Small intestine (tissue), 7 donors: ENCODE data around the gene NPR2. TPM values are rescaled to one million over a fixed set of nuclear protein-coding genes. Genes with fewer than 3 reads are reported as not detected.

Experiments
- DNase-seq, 2 donors: peaks; one replicate each; pipeline versions ENCODE4 v3.0.0 to v3.0.0-alpha.2; 2013
- FAIRE-seq: peaks from 2 replicates; lab custom pipeline; 2012; peaks lifted over from hg19 to GRCh38; lab: Jason Lieb, UNC
- H3K27ac ChIP-seq, 3 donors: one replicate each; pipeline ENCODE4 v1.5.1; 2013; ENCODE audit warnings: low read length in 2 of 3, mild to moderate bottlenecking in 2 of 3, control low read depth in 1 of 3, inconsistent platforms in 1 of 3, low read depth in 1 of 3, moderate library complexity in 1 of 3
- H3K27me3 ChIP-seq, 3 donors: one replicate each; pipeline ENCODE4 v1.6.1; 2013; ENCODE audit warnings: low read length in 3 of 3, inconsistent platforms in 1 of 3; ENCODE audit not compliant: control insufficient read depth in 3 of 3, insufficient read depth in 3 of 3
- H3K36me3 ChIP-seq, 3 donors: one replicate each; pipeline ENCODE4 v1.6.1; 2013; ENCODE audit warnings: low read length in 3 of 3, inconsistent platforms in 1 of 3, low read depth in 1 of 3, mild to moderate bottlenecking in 1 of 3, moderate library complexity in 1 of 3; ENCODE audit not compliant: control insufficient read depth in 3 of 3, insufficient read depth in 2 of 3
- H3K4me1 ChIP-seq, 3 donors: one replicate each; pipeline ENCODE4 v1.6.1; 2013; ENCODE audit warnings: low read length in 2 of 3, inconsistent platforms in 1 of 3, low read depth in 1 of 3, mild to moderate bottlenecking in 1 of 3, moderate library complexity in 1 of 3; ENCODE audit not compliant: control insufficient read depth in 3 of 3, insufficient read depth in 2 of 3
- H3K4me3 ChIP-seq, 3 donors: one replicate each; pipeline ENCODE4 v1.5.1; 2013; ENCODE audit warnings: low read length in 3 of 3, control low read depth in 1 of 3, inconsistent platforms in 1 of 3, low read depth in 1 of 3, mild to moderate bottlenecking in 1 of 3, moderate library complexity in 1 of 3
- H3K9me3 ChIP-seq, 2 donors: one replicate each; pipeline ENCODE4 v1.6.1; 2013; ENCODE audit warnings: low read depth in 1 of 2, low read length in 1 of 2; ENCODE audit not compliant: control insufficient read depth in 2 of 2, insufficient read depth in 1 of 2
- WGBS, 3 donors: extraction: QIAGEN DNeasy Blood & Tissue Kit; methylation state at CpG; one replicate each; pipeline ENCODE4 v1.1.7; 2013; 5-methylcytosine and 5-hydroxymethylcytosine counted together
- polyA plus RNA-seq, 4 donors: library from polyadenylated mRNA; stranded (reverse) in 3 of 4; unstranded in 1 of 4; fragments of 200-250 nt in 3 of 4; fragments of 120-200 nt in 1 of 4; gene quantifications; one replicate each; pipeline versions ENCODE4 v1.2.1 to v1.2.3, GENCODE V29; 2013
- donor health status: healthy with polysubstance abuse.
- donor health status: control.
- donor health status: control.
- donor health status: Bipolar disorder and iron deficiency.
- donor health status: healthy.

NPR2 gene
- polyA plus RNA-seq, 4 donors: 0.89 to 12.0 (median 4.9) TPM

DNA sequence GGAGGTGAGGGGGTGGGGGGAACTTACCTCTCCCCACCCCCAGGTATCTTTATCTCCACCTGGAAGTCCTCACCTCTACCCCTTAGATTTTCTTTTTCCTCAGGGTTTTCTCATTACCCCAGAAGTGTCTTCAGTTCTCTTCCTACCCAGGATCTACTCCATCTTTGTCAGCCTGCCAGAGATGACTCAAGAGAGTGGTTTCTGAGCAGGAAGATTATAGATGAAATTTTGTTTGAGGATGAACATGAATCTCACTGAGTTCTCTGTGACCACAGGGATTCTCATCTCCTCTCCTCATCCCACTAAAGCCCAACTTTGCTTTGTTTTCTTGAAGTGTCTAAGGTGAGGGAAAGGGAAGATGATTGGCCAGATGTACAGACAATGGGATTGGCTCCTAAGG, 28.7 kb downstream of the NPR2 start:
- H3K4me3 ChIP-seq: no peak overlapping the region
- H3K4me1 ChIP-seq: no peaks in the 10 kb centered on the region
- FAIRE-seq (no peak), DNase-seq (no peak)
- H3K27me3 ChIP-seq: no peaks in the 10 kb centered on the region
- H3K36me3 ChIP-seq: no peaks in the 10 kb centered on the region
- H3K9me3 ChIP-seq: no peaks in the 10 kb centered on the region
- no peak overlapping the region for H3K27ac ChIP-seq

DNA sequence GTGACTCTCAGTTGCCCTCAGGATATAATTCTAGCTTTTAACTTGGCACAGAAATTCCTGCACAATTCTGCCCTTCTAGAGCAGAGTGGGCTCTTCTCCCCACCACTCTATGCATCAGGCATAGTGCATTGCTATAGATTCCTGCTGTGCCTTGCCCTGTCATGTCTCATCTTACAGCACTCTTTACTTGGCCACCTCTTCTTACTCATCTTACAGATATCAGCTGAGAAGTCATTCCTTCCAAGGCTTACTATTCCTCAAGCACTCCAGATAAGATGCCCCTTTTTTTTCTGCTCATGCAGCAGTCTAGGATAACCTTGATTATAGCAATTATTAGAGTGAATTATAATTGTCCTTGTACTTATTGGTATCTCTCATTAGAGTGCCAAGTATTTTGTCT, 31.5 kb downstream of the NPR2 start:
- no peaks in the 10 kb centered on the region for H3K9me3 ChIP-seq
- H3K27ac ChIP-seq: no peak overlapping the region
- no peaks in the 10 kb centered on the region for H3K27me3 ChIP-seq
- no peaks in the 10 kb centered on the region for H3K36me3 ChIP-seq
- no peaks in the 10 kb centered on the region for H3K4me1 ChIP-seq
- H3K4me3 ChIP-seq: no peak overlapping the region
- DNase-seq (no peak), FAIRE-seq (no peak)

DNA sequence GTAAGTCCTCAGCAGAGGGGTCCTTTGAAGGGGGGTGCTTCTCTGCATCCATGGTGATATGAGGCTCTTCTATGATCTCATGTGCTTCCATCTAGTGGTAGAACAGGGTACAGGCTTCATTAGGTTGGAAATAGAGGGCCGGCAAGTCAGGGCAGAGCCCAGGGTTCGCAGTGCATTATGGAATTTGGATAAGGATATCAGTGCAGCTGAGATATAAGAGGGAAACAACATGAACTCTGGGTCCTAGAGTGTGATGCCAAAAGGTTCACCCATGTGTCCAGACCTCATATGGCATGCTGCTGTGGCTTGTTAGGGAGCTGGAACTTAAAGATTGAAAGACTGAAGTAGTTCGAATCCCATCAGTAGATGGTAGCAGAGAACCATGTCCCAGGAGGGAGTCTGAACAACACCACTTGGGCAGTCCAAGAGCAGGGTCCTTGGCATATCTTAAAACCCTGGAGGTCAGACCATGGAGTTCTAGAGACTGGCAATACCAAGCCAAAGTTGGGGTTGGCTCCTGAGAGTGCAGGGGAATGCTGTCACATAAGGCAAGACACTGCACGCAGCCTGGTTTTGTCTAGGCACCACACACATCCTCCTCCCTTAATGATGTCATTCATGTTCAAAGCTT, 34.8 kb downstream of the NPR2 start:
- H3K36me3 ChIP-seq: no peaks in the 10 kb centered on the region
- H3K4me3 ChIP-seq: no peak overlapping the region
- WGBS, 3 donors: 33 to 39% (median 38%) methylated on average over 4 of the region's 4 CpGs
- H3K27me3 ChIP-seq: no peaks in the 10 kb centered on the region
- H3K27ac ChIP-seq: no peak overlapping the region
- DNase-seq: peak; percentile 74 to 82
- peaks cover 0 to 21% (median 0%) of the 10 kb centered on the region in 3 donors for H3K4me1 ChIP-seq
- no peaks in the 10 kb centered on the region for H3K9me3 ChIP-seq
- no peak for FAIRE-seq

DNA sequence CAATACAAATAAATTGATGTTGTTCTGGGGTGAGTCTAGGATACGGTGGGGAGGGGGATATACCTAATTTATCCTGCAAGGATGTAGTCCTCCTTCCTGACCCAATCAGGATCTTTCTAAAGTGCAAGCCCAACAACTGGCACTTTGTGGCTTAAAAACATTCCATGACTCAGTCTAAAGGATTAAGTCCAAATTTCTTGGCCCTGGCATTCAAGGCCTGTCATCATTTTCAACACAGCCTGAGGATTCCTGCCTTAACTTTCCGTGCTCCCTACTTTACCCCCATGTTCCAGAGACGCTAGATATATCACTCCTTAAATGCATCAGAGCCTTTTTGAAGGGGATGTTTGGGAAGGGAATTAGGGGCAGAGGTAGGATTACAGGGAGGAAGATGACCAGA, 36.1 kb downstream of the NPR2 start:
- no peak for FAIRE-seq

GRCh38 chr9:35828716-35829083, 37.3 kb downstream of the NPR2 start, which contains the start of gene FAM221B:
TSS of gene FAM221B (minus strand) at chr9:35828732. CDS start at chr9:35826161, 2,571 bp downstream.
- Histone ChIP-seq H3K9me3 (no peaks in the 10 kb centered on the region), H3K4me3 (peak within 1 kb of the TSS; percentile 62 to 72 (median 68)), H3K4me1 (peaks cover 0 to 46% (median 1%) of the 10 kb centered on the region in 3 donors), H3K27me3 (no peaks in the 10 kb centered on the region), H3K36me3 (peaks cover 0 to 10% (median 0%) of the 10 kb centered on the region in 3 donors), H3K27ac (peak within 1 kb of the TSS; percentile 66 to 95 (median 82))
- WGBS, 3 donors: 0 to 1% (median 0%) methylated on average over 20 to 21 of the region's 21 CpGs
- DNase-seq: no peak
- FAIRE-seq: no peak

More for the DNA sequence above, 36.1 kb downstream of the NPR2 start:
- H3K4me3 ChIP-seq: no peak overlapping the region
- no peak for DNase-seq
- H3K36me3 ChIP-seq: peaks cover 0 to 3% (median 0%) of the 10 kb centered on the region in 3 donors
- no peaks in the 10 kb centered on the region for H3K9me3 ChIP-seq
- H3K4me1 ChIP-seq: peaks cover 0 to 34% (median 0%) of the 10 kb centered on the region in 3 donors
- no peak overlapping the region for H3K27ac ChIP-seq
- 82 to 96% (median 83%) methylated on average over 3 of the region's 3 CpGs for WGBS, 3 donors
- no peaks in the 10 kb centered on the region for H3K27me3 ChIP-seq

DNA sequence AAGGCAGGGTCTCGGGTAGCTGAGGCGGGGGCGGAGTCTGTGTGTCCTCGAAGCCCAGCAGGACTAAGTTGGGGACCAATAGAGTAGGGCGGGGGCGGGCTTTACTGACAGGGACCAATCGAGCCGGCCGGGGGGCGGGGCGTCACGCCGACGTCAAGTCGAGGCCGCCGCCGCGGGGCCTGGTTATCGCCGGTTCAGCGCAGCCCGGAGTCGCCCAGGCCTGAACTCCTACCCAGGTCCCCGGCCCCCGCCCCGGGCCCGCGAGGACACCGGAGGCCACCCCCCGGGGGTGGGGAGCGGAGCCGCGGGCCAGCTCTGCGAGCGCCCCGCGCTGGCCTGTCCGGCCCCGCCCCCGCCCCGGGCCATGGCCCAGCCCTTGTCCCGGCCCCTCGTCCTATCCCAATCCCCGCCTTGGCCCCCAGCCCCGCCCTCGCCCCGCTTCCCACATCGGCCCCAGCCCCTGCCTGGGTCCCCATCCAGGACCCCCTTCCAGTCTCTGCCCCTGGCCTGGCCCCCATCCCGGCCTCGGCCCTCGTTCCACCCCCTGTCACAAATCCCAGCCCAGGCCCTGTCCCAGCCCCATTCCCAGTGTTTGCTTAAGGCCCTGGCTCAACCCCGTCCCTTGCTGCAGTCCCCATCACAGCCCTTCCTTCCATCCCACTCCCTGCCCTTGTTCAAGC, 37.8 kb downstream of the NPR2 start, which contains the start of gene TMEM8B:
Gene TMEM8B (plus strand): TSS at position 145 of the 680 bp plus-strand sequence. CDS start 220 bp downstream, at position 365.
- no peaks in the 10 kb centered on the region for H3K9me3 ChIP-seq
- 0 to 2% (median 1%) methylated on average over 21 to 53 of the region's 53 CpGs for WGBS, 3 donors
- DNase-seq (peak; percentile 93 to 98), FAIRE-seq (no peak)
- H3K4me3 ChIP-seq: peak within 1 kb of the TSS; percentile 62 to 72 (median 68)
- H3K4me1 ChIP-seq: peaks cover 1 to 51% (median 2%) of the 10 kb centered on the region in 3 donors
- H3K36me3 ChIP-seq: peaks cover 0 to 11% (median 0%) of the 10 kb centered on the region in 3 donors
- peak within 1 kb of the TSS; percentile 66 to 95 (median 82) for H3K27ac ChIP-seq
- H3K27me3 ChIP-seq: no peaks in the 10 kb centered on the region

DNA sequence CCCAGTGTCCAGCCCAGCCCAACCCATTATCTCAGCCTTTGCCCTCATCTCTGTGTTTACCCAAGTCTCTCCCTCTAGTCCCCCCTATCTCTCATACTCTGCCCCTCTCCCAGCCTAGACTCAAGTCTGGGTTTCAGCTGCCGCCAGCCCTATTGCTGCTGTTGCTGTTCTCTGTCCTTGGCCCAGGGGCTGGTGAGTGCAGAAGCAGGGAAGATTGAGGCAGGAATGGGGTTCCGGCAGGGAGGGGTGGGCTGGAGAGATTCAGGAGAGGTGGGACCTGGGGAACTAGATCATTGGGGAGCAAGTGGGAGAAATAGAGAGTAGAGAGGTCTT, 38.3 kb downstream of the NPR2 start:
- FAIRE-seq: no peak
- H3K36me3 ChIP-seq: peaks cover 0 to 16% (median 0%) of the 10 kb centered on the region in 3 donors
- H3K4me3 ChIP-seq: peak overlapping the region; percentile 62 to 72 (median 68)
- 30 to 36% (median 36%) methylated on average over 2 of the region's 2 CpGs for WGBS, 3 donors
- peak overlapping the region; percentile 59 to 95 (median 66) for H3K27ac ChIP-seq
- DNase-seq: no peak
- H3K4me1 ChIP-seq: peaks cover 2 to 56% (median 3%) of the 10 kb centered on the region in 3 donors
- no peaks in the 10 kb centered on the region for H3K27me3 ChIP-seq
- H3K9me3 ChIP-seq: no peaks in the 10 kb centered on the region

- Histone ChIP-seq H3K4me1 (peaks cover 3 to 70% (median 4%) of the 10 kb centered on the region in 3 donors), H3K27ac (no peak overlapping the region), H3K9me3 (no peaks in the 10 kb centered on the region), H3K4me3 (peak overlapping the region in 1 of 3 donors; percentile 62), H3K27me3 (no peaks in the 10 kb centered on the region), H3K36me3 (peaks cover 0 to 26% (median 0%) of the 10 kb centered on the region in 3 donors)
- 80 to 91% (median 90%) methylated on average over 4 of the region's 4 CpGs for WGBS, 3 donors
- no peak for FAIRE-seq
- DNase-seq: no peak
These were observed 39.6 kb downstream of the NPR2 start for GRCh38 chr9:35831040-35831439.
